HG03097 (cell line): ENCODE measurements around the gene HLA-DMA.

Source experiments
- ATAC-seq: cut with Tn5 transposase; IDR thresholded peaks from one replicate; pipeline ENCODE4 v1.9.1; 2021; ENCODE audit not compliant: unreplicated experiment, low FRiP score

Gene HLA-DMA

GRCh38 chr6:32975886-32976285, 23.0 kb upstream of the HLA-DMA start:
- ATAC-seq: no peak

- ATAC-seq: no peak
These were observed 21.8 kb upstream of the HLA-DMA start for GRCh38 chr6:32974541-32975308.

GRCh38 chr6:32974016-32974333, 21.1 kb upstream of the HLA-DMA start:
- no peak for ATAC-seq

- no peak for ATAC-seq
These were observed 20.5 kb upstream of the HLA-DMA start for GRCh38 chr6:32973144-32974015.

- peak; percentile 2 for ATAC-seq
These were observed 19.7 kb upstream of the HLA-DMA start for GRCh38 chr6:32972353-32973143.

- ATAC-seq: peak; percentile 41
These were observed 18.9 kb upstream of the HLA-DMA start for GRCh38 chr6:32971581-32972352.

GRCh38 chr6:32971242-32971580, 18.3 kb upstream of the HLA-DMA start:
- ATAC-seq: no peak

GRCh38 chr6:32970413-32971241, 17.7 kb upstream of the HLA-DMA start:
- ATAC-seq: no peak

GRCh38 chr6:32969685-32970412, 17.0 kb upstream of the HLA-DMA start:
- ATAC-seq: no peak

GRCh38 chr6:32968867-32969684, 16.2 kb upstream of the HLA-DMA start:
- no peak for ATAC-seq

- peak; percentile 31 for ATAC-seq
These were observed 15.4 kb upstream of the HLA-DMA start, which contains the start of gene BRD2 for GRCh38 chr6:32968093-32968866. Gene BRD2 (plus strand): TSS chr6:32968594. CDS start chr6:32972899, 4,305 bp downstream.

GRCh38 chr6:32967151-32968091, 14.5 kb upstream of the HLA-DMA start:
- no peak for ATAC-seq

GRCh38 chr6:32964776-32965175, 11.9 kb upstream of the HLA-DMA start:
- ATAC-seq: no peak

GRCh38 chr6:32963866-32964265, 11.0 kb upstream of the HLA-DMA start:
- ATAC-seq: no peak

GRCh38 chr6:32962213-32962826, 9.4 kb upstream of the HLA-DMA start:
- ATAC-seq: no peak

- ATAC-seq: no peak
These were observed 7.7 kb upstream of the HLA-DMA start for GRCh38 chr6:32960563-32960962.
